ENCODE results near the gene TSPAN8. TPM values are rescaled to one million over a fixed set of nuclear protein-coding genes. Genes with fewer than 3 reads are reported as not detected.
"Not testable (repeated sequence)": the region's sequence is repeated elsewhere in the genome, so short reads cannot be mapped to it uniquely, and the experiment has no call there.

Gene TSPAN8
- total and polyA plus RNA-seq, 4 donors = 5.0 to 18.6 (median 9.4) TPM

DNA sequence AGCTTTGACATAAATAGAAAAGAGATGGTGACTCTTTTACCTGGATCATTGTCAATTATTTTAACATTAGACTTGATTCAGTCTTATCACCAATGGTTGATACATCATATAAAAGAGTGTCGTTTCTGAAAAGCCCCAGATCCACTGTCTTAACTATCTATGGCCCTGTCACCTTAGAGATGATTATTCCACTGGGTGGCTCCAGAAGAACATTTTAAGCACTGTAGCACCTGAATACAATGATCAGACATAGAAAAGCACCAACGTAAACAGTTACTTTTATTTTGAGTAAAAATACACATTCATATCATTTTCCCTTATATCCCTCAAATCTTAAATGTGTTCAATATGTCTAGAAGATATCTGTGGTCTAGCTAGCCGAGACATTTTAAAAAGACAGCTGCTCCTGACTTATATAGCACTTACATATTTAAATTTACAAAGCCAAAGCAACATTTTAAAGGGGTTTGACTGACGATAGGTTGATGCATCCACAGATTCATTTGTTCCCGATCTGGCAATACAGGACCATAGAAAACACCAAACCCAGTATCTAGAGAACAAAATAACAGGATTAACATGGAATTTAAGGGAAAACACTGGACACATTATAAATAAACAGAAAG, 32.9 kb downstream of the TSPAN8 start:
- no peaks in the 10 kb centered on the region for H3K9me3 ChIP-seq (ENCODE audit: control insufficient read depth in 4 of 4, insufficient read depth in 3 of 4, low read length in 3 of 4)
- H3K9ac ChIP-seq (ENCODE audit: insufficient read depth in 1 of 2, low read length in 2 of 2) = no peak overlapping the region
- peaks cover 0 to 5% (median 0%) of the 10 kb centered on the region in 5 donors for H3K4me1 ChIP-seq (ENCODE audit: control insufficient read depth in 5 of 5, insufficient read depth in 5 of 5, low read length in 5 of 5)
- ATAC-seq (ENCODE audit: insufficient read depth, low FRiP score) = no peak
- H3K27ac ChIP-seq (ENCODE audit: low read depth in 1 of 2, low read length in 1 of 2) = no peak overlapping the region
- H3K27me3 ChIP-seq (ENCODE audit: control insufficient read depth in 3 of 3, insufficient read depth in 3 of 3, low read length in 2 of 3) = no peaks in the 10 kb centered on the region
- 79 to 81% methylated on average over 5 of the region's 5 CpGs for WGBS, 2 donors
- H3K36me3 ChIP-seq (ENCODE audit: control insufficient read depth in 4 of 4, insufficient read depth in 4 of 4, low read length in 4 of 4) = no peaks in the 10 kb centered on the region
- TF ChIP-seq, protein P1, sequence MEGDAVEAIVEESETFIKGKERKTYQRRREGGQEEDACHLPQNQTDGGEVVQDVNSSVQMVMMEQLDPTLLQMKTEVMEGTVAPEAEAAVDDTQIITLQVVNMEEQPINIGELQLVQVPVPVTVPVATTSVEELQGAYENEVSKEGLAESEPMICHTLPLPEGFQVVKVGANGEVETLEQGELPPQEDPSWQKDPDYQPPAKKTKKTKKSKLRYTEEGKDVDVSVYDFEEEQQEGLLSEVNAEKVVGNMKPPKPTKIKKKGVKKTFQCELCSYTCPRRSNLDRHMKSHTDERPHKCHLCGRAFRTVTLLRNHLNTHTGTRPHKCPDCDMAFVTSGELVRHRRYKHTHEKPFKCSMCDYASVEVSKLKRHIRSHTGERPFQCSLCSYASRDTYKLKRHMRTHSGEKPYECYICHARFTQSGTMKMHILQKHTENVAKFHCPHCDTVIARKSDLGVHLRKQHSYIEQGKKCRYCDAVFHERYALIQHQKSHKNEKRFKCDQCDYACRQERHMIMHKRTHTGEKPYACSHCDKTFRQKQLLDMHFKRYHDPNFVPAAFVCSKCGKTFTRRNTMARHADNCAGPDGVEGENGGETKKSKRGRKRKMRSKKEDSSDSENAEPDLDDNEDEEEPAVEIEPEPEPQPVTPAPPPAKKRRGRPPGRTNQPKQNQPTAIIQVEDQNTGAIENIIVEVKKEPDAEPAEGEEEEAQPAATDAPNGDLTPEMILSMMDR (IDR thresholded peaks at IDR 0.05; ENCODE audit: control extremely low read depth, extremely low read depth) = no peak
- no peak overlapping the region for H3K4me3 ChIP-seq
- DNase-seq = no peak

DNA sequence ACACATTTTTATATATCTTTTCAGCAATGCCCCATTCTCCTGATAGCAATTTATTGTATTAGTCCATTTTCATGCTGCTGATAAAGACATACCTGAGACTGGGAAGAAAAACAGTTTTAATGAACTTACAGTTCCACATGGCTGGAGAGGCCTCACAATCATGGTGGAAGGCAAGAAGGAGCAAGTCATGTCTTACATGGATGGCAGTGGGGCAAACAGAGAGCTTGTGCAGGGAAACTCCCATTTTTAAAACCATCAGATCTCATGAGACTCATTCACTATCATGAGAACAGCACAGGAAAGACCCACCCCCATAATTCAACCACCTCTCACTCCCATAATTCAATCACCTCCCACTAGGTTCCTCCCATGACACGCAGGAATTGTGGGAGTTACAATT, 44.7 kb downstream of the TSPAN8 start:
- 65 to 86% methylated on average over 1 of the region's 1 CpG for WGBS, 2 donors
- not testable (repeated sequence) for H3K4me1 ChIP-seq (ENCODE audit: control insufficient read depth in 5 of 5, insufficient read depth in 5 of 5, low read length in 5 of 5); H3K4me3 ChIP-seq; H3K27me3 ChIP-seq (ENCODE audit: control insufficient read depth in 3 of 3, insufficient read depth in 3 of 3, low read length in 2 of 3); H3K36me3 ChIP-seq (ENCODE audit: control insufficient read depth in 4 of 4, insufficient read depth in 4 of 4, low read length in 4 of 4); DNase-seq; H3K9ac ChIP-seq (ENCODE audit: insufficient read depth in 1 of 2, low read length in 2 of 2); H3K27ac ChIP-seq (ENCODE audit: low read depth in 1 of 2, low read length in 1 of 2); ATAC-seq (ENCODE audit: insufficient read depth, low FRiP score)
- H3K9me3 ChIP-seq (ENCODE audit: control insufficient read depth in 4 of 4, insufficient read depth in 3 of 4, low read length in 3 of 4) = peaks cover 0 to 14% (median 4%) of the 10 kb centered on the region in 4 donors

DNA sequence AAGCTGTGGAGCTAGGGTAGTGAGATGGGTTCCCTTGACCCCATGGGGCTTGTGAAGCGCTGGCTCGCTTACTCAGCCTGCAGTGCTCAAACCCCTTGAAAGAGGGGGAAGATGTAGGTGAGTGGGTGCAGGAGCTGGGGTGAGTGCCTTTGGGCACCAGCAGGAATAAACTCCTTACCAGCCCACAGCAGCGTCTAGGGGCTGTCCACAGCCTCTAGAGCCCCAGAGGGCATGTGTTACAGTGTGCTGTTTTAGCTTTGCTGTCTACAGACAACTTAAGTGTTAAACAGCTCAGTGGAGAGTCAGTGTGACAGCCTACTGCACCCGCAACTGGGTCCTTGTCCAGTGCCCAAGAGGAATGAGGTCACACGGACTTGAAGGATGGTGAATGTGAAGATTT, 48.0 kb downstream of the TSPAN8 start:
- Histone ChIP-seq H3K4me1 (ENCODE audit: control insufficient read depth in 5 of 5, insufficient read depth in 5 of 5, low read length in 5 of 5) (peaks cover 0 to 3% (median 0%) of the 10 kb centered on the region in 5 donors), H3K36me3 (ENCODE audit: control insufficient read depth in 4 of 4, insufficient read depth in 4 of 4, low read length in 4 of 4) (no peaks in the 10 kb centered on the region), H3K4me3 (no peak overlapping the region), H3K9me3 (ENCODE audit: control insufficient read depth in 4 of 4, insufficient read depth in 3 of 4, low read length in 3 of 4) (peaks cover 0 to 14% (median 4%) of the 10 kb centered on the region in 4 donors), H3K9ac (ENCODE audit: insufficient read depth in 1 of 2, low read length in 2 of 2) (no peak overlapping the region), H3K27me3 (ENCODE audit: control insufficient read depth in 3 of 3, insufficient read depth in 3 of 3, low read length in 2 of 3) (no peaks in the 10 kb centered on the region), H3K27ac (ENCODE audit: low read depth in 1 of 2, low read length in 1 of 2) (no peak overlapping the region)
- ATAC-seq (ENCODE audit: insufficient read depth, low FRiP score) (no peak), DNase-seq (no peak)
- TF ChIP-seq, protein P1 (IDR thresholded peaks at IDR 0.05; ENCODE audit: control extremely low read depth, extremely low read depth) = no peak
- 91% methylated on average over 5 of the region's 5 CpGs for WGBS, 2 donors

DNA sequence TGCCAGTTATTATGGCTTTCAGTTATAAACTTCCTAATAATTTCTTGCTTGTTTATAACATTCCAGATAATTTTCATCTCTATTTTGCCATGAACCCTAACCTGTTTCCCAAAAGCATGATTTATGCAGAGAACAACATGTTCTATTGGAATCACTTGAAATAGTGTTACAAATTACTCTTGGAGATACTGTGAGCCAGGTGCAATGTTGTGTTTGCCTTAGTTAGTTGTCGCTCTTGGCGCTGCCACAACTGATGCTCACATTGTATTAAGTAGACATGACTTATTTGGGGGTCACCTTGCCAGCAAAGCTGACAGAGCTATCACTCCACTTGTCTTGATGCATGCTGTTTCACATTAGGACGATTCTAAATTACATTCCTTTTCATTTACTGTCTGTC, 49.4 kb downstream of the TSPAN8 start:
- no peak for DNase-seq
- Histone ChIP-seq H3K4me1 (ENCODE audit: control insufficient read depth in 5 of 5, insufficient read depth in 5 of 5, low read length in 5 of 5) (peaks cover 0 to 3% (median 0%) of the 10 kb centered on the region in 5 donors), H3K4me3 (no peak overlapping the region), H3K9ac (ENCODE audit: insufficient read depth in 1 of 2, low read length in 2 of 2) (no peak overlapping the region), H3K36me3 (ENCODE audit: control insufficient read depth in 4 of 4, insufficient read depth in 4 of 4, low read length in 4 of 4) (no peaks in the 10 kb centered on the region), H3K27ac (ENCODE audit: low read depth in 1 of 2, low read length in 1 of 2) (no peak overlapping the region), H3K27me3 (ENCODE audit: control insufficient read depth in 3 of 3, insufficient read depth in 3 of 3, low read length in 2 of 3) (no peaks in the 10 kb centered on the region), H3K9me3 (ENCODE audit: control insufficient read depth in 4 of 4, insufficient read depth in 3 of 4, low read length in 3 of 4) (peaks cover 0 to 17% (median 7%) of the 10 kb centered on the region in 4 donors)
- ATAC-seq (ENCODE audit: insufficient read depth, low FRiP score) = no peak
- 82 to 85% methylated on average over 3 of the region's 3 CpGs for WGBS, 2 donors
- TF ChIP-seq, protein P1 (IDR thresholded peaks at IDR 0.05; ENCODE audit: control extremely low read depth, extremely low read depth) = no peak

All from lung (tissue), 12 donors.